NB4 (cell line): ENCODE measurements around the gene CTNNA2.

Source experiments
- DNase-seq: peaks from one replicate; pipeline ENCODE4 v3.0.0; 2010; ENCODE audit warnings: low read depth
- H3K4me3 ChIP-seq: one replicate; pipeline ENCODE4 v1.5.1; 2011; ENCODE audit warnings: mild to moderate bottlenecking, low read depth, low read length, moderate library complexity
- CTCF ChIP-seq: IDR thresholded peaks from one replicate; pipeline ENCODE4 v1.5.1; 2012; ENCODE audit warnings: low read depth, low read length
- MAX ChIP-seq: IDR thresholded peaks from 2 replicates; pipeline ENCODE4 v1.6.1; 2011; ENCODE audit warnings: low read depth, low read length
- MYC ChIP-seq: IDR thresholded peaks from 2 replicates; pipeline ENCODE4 v1.6.1; 2011; ENCODE audit warnings: low read depth, low read length
- POLR2A ChIP-seq: IDR thresholded peaks from 2 replicates; pipeline ENCODE4 v1.6.1; 2011; ENCODE audit warnings: mild to moderate bottlenecking; ENCODE audit not compliant: insufficient read length; ENCODE audit errors: extremely low read depth

Gene CTNNA2

GRCh38 chr2:80351231-80351630 is 838.4 kb downstream of the CTNNA2 start:
- H3K4me3 ChIP-seq, result no peak overlapping the region
- no peak for DNase-seq
- TF ChIP-seq POLR2A, result no peak
- no peak for TF ChIP-seq MAX
- TF ChIP-seq CTCF, result no peak
- no peak for TF ChIP-seq MYC

GRCh38 chr2:80354858-80355257 is 842.0 kb downstream of the CTNNA2 start:
- no peak for TF ChIP-seq POLR2A
- no peak overlapping the region for H3K4me3 ChIP-seq
- DNase-seq, result no peak

- TF ChIP-seq POLR2A (no peak), MAX (no peak), MYC (no peak), CTCF (no peak)
- H3K4me3 ChIP-seq, result no peak overlapping the region
- DNase-seq, result no peak
Observed at GRCh38 chr2:80361904-80362303, 849.1 kb downstream of the CTNNA2 start.

GRCh38 chr2:80363330-80363729 is 850.5 kb downstream of the CTNNA2 start:
- TF ChIP-seq CTCF (no peak), MAX (no peak), POLR2A (no peak), MYC (no peak)
- H3K4me3 ChIP-seq, result no peak overlapping the region
- no peak for DNase-seq

GRCh38 chr2:80363791-80364349 is 851.0 kb downstream of the CTNNA2 start:
- DNase-seq, result peak; percentile 3
- no peak overlapping the region for H3K4me3 ChIP-seq
- no peak for TF ChIP-seq MAX
- no peak for TF ChIP-seq CTCF
- TF ChIP-seq POLR2A, result no peak
- TF ChIP-seq MYC, result no peak

- TF ChIP-seq MAX, result no peak
- no peak for TF ChIP-seq POLR2A
- no peak for DNase-seq
- no peak overlapping the region for H3K4me3 ChIP-seq
Observed at GRCh38 chr2:80364524-80365212, 851.8 kb downstream of the CTNNA2 start.
